Loucy (cell line): ENCODE data around the gene CFAP251.
A peak's percentile ranks its signal among the peaks of the same experiment; 100 is the strongest.
"Not testable (repeated sequence)": the region's sequence is repeated elsewhere in the genome, so short reads cannot be mapped to it uniquely, and the experiment has no call there.

Experiments used
- H2AFZ ChIP-seq: fragments of 200-600 bp; sonication (generic); 2 replicates; pipeline ENCODE4 v1.6.0; 2016; ENCODE audit warnings: antibody characterized with exemption, mild to moderate bottlenecking, low read length, moderate library complexity
- H3F3A ChIP-seq: fragments of 200-600 bp; 2 replicates; pipeline ENCODE4 v1.6.0; 2016; ENCODE audit warnings: antibody characterized with exemption, low read depth, mild to moderate bottlenecking
- H3K27me3 ChIP-seq: fragments of 200-600 bp; sonication (generic); 2 replicates; pipeline ENCODE4 v1.6.1; 2014; ENCODE audit warnings: low read length, mild to moderate bottlenecking; ENCODE audit not compliant: insufficient read depth, poor library complexity, severe bottlenecking
- H3K36me3 ChIP-seq: fragments of 200-600 bp; sonication (generic); 2 replicates; pipeline ENCODE4 v1.6.1; 2016; ENCODE audit warnings: low read length; ENCODE audit not compliant: insufficient read depth
- H3K4me1 ChIP-seq: fragments of 200-600 bp; sonication (generic); 2 replicates; pipeline ENCODE4 v1.5.1; 2014; ENCODE audit warnings: low read length, mild to moderate bottlenecking; ENCODE audit not compliant: insufficient read depth, poor library complexity, severe bottlenecking
- H3K4me2 ChIP-seq: fragments of 200-600 bp; sonication (generic); 2 replicates; pipeline ENCODE4 v1.6.0; 2014; ENCODE audit warnings: antibody characterized with exemption, low read length, low read depth, mild to moderate bottlenecking; ENCODE audit not compliant: poor library complexity, severe bottlenecking
- H3K4me3 ChIP-seq: fragments of 200-600 bp; sonication (generic); 2 replicates; pipeline ENCODE4 v1.5.1; 2014; ENCODE audit warnings: low read length, mild to moderate bottlenecking, mixed read lengths; ENCODE audit not compliant: poor library complexity, severe bottlenecking
- H3K79me2 ChIP-seq: fragments of 200-600 bp; sonication (generic); 2 replicates; pipeline ENCODE4 v1.6.1; 2014; ENCODE audit warnings: low read length; ENCODE audit not compliant: insufficient read depth
- H3K9ac ChIP-seq: fragments of 200-600 bp; sonication (generic); 2 replicates; pipeline ENCODE4 v1.6.0; 2014; ENCODE audit warnings: mild to moderate bottlenecking, low read depth, low read length, moderate library complexity; ENCODE audit not compliant: poor library complexity, severe bottlenecking
- H3K9me2 ChIP-seq: fragments of 200-600 bp; sonication (generic); replicated peaks from 2 replicates; pipeline ENCODE4 v1.6.1; 2016; ENCODE audit warnings: low read depth, low read length, mixed read lengths
- H3K9me3 ChIP-seq: fragments of 200-600 bp; sonication (generic); 2 replicates; pipeline ENCODE4 v1.6.1; 2014; ENCODE audit warnings: mild to moderate bottlenecking, antibody characterized with exemption, low read length, low read depth; ENCODE audit not compliant: insufficient read depth
- H4K20me1 ChIP-seq: fragments of 200-600 bp; sonication (generic); 2 replicates; pipeline ENCODE4 v1.6.0; 2014; ENCODE audit warnings: antibody characterized with exemption, low read length, mild to moderate bottlenecking; ENCODE audit not compliant: insufficient read depth, poor library complexity, severe bottlenecking
- EZH2phosphoT487 ChIP-seq: fragments of 200-600 bp; IDR thresholded peaks from 2 replicates; pipeline ENCODE4 v1.6.1; 2018; ENCODE audit warnings: antibody characterized with exemption, mild to moderate bottlenecking, moderate library complexity, borderline replicate concordance
- TF ChIP-seq, protein P1 (sequence below): fragments of 200-600 bp; sonication (generic); conservative IDR thresholded peaks from 2 replicates; pipeline ENCODE4 v1.5.1; 2014; ENCODE audit warnings: mild to moderate bottlenecking, antibody characterized with exemption, low read length

CFAP251 gene

DNA sequence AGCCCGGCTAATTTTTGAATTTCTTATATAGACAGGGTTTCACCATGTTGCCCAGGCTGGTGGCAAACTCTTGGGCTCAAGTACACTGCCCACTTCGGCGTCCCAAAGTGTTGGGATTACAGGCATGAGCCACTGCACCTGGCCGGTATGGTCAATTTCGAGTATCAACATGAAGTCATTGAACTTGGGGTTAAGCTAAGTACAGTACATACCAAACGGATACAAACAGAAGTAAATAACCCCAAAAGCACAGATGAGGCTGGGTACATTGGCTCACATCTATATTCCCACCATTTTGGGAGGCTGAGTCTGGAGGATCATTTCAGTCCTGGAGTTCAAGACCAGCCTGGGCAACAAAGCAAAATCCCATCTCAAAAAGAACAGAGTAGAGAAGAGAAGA is 42.8 kb upstream of the CFAP251 start:
- H3K4me2 ChIP-seq: no peak overlapping the region
- H3K79me2 ChIP-seq: no peaks in the 10 kb centered on the region
- no peaks in the 10 kb centered on the region for H4K20me1 ChIP-seq
- H2AFZ ChIP-seq: no peak overlapping the region
- H3K4me1 ChIP-seq: peaks cover 4% of the 10 kb centered on the region
- no peak overlapping the region for H3K4me3 ChIP-seq
- H3K27me3 ChIP-seq: no peaks in the 10 kb centered on the region
- no peaks in the 10 kb centered on the region for H3K9me2 ChIP-seq
- TF ChIP-seq EZH2phosphoT487: no peak
- no peak overlapping the region for H3K9ac ChIP-seq
- no peaks in the 10 kb centered on the region for H3K36me3 ChIP-seq
- no peaks in the 10 kb centered on the region for H3F3A ChIP-seq
- no peaks in the 10 kb centered on the region for H3K9me3 ChIP-seq

DNA sequence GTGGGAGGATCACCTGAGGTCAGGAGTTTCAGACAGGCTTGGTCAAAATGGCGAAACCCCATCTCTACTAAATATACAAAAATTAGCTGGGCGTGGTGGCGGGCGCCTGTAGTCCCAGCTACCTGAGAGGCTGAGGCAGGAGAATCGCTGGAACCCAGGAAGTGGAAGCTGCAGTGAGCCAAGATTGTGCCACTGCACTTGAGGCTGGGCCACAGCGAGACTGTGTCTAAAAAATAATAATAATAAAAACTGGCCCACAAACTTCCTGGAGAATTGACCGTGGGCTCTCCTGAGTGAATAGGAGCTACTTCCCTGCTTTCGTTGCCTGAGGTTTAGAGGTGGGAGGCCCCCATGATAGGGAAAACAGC is 42.3 kb upstream of the CFAP251 start:
- H3F3A ChIP-seq, H4K20me1 ChIP-seq, H3K9ac ChIP-seq, H3K4me3 ChIP-seq, H3K4me1 ChIP-seq, H3K27me3 ChIP-seq, H2AFZ ChIP-seq, H3K9me3 ChIP-seq, H3K4me2 ChIP-seq, H3K79me2 ChIP-seq, H3K9me2 ChIP-seq, H3K36me3 ChIP-seq: not testable (repeated sequence)

DNA sequence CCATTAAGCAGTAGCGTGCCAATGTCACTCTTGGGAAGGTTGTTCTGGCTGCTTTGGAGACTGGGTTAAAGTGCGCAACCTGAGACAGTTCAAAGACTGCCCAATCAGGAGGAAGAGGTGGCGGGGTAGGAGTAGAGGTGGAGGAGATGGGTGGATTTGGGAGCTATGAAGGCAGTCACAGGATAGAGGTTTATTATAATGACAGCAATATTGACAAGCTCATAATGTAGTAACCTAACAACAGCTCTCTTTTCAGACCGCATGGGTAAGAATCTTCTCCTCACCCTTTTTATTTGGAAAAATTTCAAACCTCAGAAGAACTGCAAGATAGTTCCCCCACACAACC is 35.1 kb upstream of the CFAP251 start:
- Histone ChIP-seq H3K27me3 (peaks cover 58% of the 10 kb centered on the region), H3F3A (no peaks in the 10 kb centered on the region), H3K4me1 (peaks cover 7% of the 10 kb centered on the region), H3K4me3 (no peak overlapping the region), H3K9me2 (no peaks in the 10 kb centered on the region), H3K79me2 (no peaks in the 10 kb centered on the region), H3K36me3 (no peaks in the 10 kb centered on the region), H2AFZ (no peak overlapping the region), H3K4me2 (no peak overlapping the region), H3K9me3 (no peaks in the 10 kb centered on the region), H4K20me1 (no peaks in the 10 kb centered on the region), H3K9ac (no peak overlapping the region)
- TF ChIP-seq, protein P1, sequence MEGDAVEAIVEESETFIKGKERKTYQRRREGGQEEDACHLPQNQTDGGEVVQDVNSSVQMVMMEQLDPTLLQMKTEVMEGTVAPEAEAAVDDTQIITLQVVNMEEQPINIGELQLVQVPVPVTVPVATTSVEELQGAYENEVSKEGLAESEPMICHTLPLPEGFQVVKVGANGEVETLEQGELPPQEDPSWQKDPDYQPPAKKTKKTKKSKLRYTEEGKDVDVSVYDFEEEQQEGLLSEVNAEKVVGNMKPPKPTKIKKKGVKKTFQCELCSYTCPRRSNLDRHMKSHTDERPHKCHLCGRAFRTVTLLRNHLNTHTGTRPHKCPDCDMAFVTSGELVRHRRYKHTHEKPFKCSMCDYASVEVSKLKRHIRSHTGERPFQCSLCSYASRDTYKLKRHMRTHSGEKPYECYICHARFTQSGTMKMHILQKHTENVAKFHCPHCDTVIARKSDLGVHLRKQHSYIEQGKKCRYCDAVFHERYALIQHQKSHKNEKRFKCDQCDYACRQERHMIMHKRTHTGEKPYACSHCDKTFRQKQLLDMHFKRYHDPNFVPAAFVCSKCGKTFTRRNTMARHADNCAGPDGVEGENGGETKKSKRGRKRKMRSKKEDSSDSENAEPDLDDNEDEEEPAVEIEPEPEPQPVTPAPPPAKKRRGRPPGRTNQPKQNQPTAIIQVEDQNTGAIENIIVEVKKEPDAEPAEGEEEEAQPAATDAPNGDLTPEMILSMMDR: no peak
- TF ChIP-seq EZH2phosphoT487: no peak

DNA sequence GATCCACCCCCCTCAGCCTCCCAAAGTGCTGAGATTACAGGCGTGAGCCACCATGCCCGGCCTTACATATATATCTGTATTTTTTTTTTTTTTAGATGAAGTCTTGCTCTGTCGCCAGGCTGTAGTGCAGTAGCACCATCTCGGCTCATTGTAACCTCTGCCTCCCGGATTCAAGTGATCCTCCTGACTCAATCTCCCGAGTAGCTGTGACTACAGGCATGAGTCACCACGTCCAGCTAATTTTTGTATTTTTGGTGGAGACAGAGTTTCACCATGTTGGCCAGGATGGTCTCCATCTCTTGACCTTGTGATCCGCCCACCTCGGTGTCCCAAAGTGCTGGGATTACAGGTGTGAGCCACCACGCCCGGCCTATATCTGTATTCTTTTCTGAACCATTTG is 33.3 kb upstream of the CFAP251 start:
- not testable (repeated sequence) for H3K9ac ChIP-seq, H2AFZ ChIP-seq, H3K36me3 ChIP-seq, H3F3A ChIP-seq, H3K4me2 ChIP-seq, H3K4me3 ChIP-seq, H4K20me1 ChIP-seq, H3K9me3 ChIP-seq, H3K9me2 ChIP-seq
- Histone ChIP-seq H3K27me3 (peaks cover 58% of the 10 kb centered on the region), H3K79me2 (peaks cover 12% of the 10 kb centered on the region), H3K4me1 (peaks cover 15% of the 10 kb centered on the region)

DNA sequence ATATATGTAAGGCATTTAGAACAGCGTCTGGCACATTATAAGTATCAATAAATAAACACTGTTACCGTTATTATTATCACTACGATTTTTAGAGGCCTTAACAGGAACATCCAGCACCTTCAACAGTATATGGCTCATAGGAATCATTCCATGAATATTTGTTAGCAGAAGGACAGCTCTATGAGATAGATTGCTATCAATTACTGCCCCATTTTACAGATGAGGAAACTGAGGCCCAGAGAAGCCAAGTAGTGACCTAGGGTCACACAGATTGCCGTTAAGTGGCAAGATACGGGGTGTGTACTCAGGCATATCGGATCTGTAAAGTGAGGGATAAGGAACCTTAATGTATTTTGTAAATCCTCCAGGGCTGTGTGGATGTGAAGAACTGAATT is 30.3 kb upstream of the CFAP251 start:
- peak overlapping the region; percentile 99 for H3K4me2 ChIP-seq
- H2AFZ ChIP-seq: peak overlapping the region; percentile 94
- no peaks in the 10 kb centered on the region for H3K9me3 ChIP-seq
- peaks cover 19% of the 10 kb centered on the region for H3K4me1 ChIP-seq
- peaks cover 36% of the 10 kb centered on the region for H3K79me2 ChIP-seq
- H3K27me3 ChIP-seq: peaks cover 49% of the 10 kb centered on the region
- H4K20me1 ChIP-seq: peaks cover 5% of the 10 kb centered on the region
- no peaks in the 10 kb centered on the region for H3K36me3 ChIP-seq
- H3K9ac ChIP-seq: peak overlapping the region; percentile 90
- peak overlapping the region; percentile 92 for H3K4me3 ChIP-seq
- TF ChIP-seq, protein P1: peak; percentile 60; the same call in 1 of the 2 replicates
- no peak for TF ChIP-seq EZH2phosphoT487
- H3F3A ChIP-seq: peaks cover 6% of the 10 kb centered on the region; the same call in 1 of the 2 replicates
- H3K9me2 ChIP-seq: no peaks in the 10 kb centered on the region
